ENCODE data around the gene UPF2. TPM values are rescaled to one million over a fixed set of nuclear protein-coding genes. Genes with fewer than 3 reads are reported as not detected.

The UPF2 gene
- total RNA-seq, 6 experiments from 2014 or later: 18.3 to 24.1 (median 22.0) TPM

DNA sequence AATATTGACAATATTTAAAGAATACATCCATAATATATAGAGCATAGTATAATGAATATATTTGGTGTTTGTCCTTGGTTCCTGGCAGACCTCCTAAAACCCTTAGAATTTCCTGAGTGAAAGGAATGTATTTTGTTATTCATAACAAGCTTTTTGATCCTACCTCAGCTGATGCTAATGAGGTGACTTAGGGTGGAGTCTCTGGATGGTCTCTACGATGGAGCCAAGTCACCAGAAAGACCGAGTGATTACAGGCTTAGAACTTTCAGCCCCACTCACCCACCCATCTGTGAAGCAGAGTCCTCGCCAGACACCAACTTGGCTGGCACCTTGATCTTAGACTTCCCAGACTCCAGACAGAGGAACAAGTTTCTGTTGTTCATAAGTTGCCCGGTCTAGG lies 35.9 kb downstream of the UPF2 start:
- H3K27ac Mint-ChIP-seq: no peak overlapping the region
- peaks cover 10% of the 10 kb centered on the region for H3K9me3 Mint-ChIP-seq
- TF ChIP-seq, protein P1, sequence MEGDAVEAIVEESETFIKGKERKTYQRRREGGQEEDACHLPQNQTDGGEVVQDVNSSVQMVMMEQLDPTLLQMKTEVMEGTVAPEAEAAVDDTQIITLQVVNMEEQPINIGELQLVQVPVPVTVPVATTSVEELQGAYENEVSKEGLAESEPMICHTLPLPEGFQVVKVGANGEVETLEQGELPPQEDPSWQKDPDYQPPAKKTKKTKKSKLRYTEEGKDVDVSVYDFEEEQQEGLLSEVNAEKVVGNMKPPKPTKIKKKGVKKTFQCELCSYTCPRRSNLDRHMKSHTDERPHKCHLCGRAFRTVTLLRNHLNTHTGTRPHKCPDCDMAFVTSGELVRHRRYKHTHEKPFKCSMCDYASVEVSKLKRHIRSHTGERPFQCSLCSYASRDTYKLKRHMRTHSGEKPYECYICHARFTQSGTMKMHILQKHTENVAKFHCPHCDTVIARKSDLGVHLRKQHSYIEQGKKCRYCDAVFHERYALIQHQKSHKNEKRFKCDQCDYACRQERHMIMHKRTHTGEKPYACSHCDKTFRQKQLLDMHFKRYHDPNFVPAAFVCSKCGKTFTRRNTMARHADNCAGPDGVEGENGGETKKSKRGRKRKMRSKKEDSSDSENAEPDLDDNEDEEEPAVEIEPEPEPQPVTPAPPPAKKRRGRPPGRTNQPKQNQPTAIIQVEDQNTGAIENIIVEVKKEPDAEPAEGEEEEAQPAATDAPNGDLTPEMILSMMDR (IDR thresholded peaks at IDR 0.05): no peak
- no peak overlapping the region for H3K4me3 Mint-ChIP-seq
- no peak for DNase-seq
- H3K4me1 Mint-ChIP-seq (ENCODE audit: low read depth): no peaks in the 10 kb centered on the region
- H3K36me3 Mint-ChIP-seq (ENCODE audit: low read depth): peaks cover 52% of the 10 kb centered on the region
- H3K27me3 Mint-ChIP-seq (ENCODE audit: insufficient read depth): no peaks in the 10 kb centered on the region

DNA sequence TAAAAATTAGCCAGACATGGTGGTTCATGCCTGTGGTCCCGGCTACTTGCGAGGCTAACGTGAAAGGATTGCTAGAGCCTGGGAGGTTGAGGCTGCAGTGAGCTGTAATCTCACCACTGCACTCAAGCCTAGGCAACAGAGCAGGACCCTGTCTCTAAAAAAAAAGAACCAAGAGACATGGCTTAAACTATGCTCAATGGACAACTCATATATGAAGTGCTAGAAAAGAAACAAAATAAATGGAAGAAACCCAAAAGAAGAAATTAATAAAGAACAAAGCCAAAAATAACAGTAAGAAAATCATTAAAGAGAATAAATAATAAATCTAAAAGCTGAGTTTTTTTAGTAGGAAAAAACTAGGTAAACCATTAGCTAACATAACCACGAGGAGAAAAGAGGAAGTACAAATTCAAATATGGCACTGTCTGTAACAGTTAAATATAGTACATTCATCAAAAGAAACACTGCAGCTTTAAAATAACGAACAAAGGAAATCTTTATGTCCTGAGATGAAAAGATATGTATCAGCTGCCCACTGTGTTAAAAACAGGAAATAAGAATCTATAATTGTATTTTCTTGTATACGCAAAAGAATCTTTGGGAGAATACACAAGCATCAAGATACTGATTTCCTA lies 48.7 kb downstream of the UPF2 start:
- Mint-ChIP-seq H3K36me3 (ENCODE audit: low read depth) (no peaks in the 10 kb centered on the region; the same call in 1 of the 2 replicates), H3K4me3 (no peak overlapping the region), H3K9me3 (no peaks in the 10 kb centered on the region), H3K27ac (no peak overlapping the region), H3K4me1 (ENCODE audit: low read depth) (no peaks in the 10 kb centered on the region), H3K27me3 (ENCODE audit: insufficient read depth) (no peaks in the 10 kb centered on the region; the same call in 1 of the 2 replicates)
- TF ChIP-seq, protein P1 (IDR thresholded peaks at IDR 0.05): no peak
- DNase-seq: no peak

DNA sequence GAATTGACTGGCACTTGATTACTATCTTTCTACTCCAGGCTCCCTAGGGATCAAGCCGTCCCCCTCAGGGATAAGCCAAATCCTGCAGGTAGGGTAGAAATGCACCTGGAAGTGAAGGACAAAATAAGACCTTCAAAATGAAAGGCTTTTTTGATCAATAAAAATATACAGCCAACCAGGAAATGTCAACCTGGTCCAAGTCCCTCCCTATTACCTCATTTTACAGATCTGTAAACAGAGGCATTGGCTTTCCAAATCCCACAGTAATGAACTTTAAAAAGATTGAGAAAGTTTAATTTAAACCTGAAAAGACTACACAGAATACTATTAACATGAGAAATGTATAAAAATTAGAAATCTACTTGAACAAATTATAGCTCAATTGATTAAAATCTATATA lies 53.7 kb downstream of the UPF2 start:
- Mint-ChIP-seq H3K4me1 (ENCODE audit: low read depth) (peaks cover 6% of the 10 kb centered on the region), H3K27me3 (ENCODE audit: insufficient read depth) (no peaks in the 10 kb centered on the region; the same call in none of the 2 replicates), H3K27ac (no peak overlapping the region), H3K4me3 (no peak overlapping the region), H3K36me3 (ENCODE audit: low read depth) (peaks cover 7% of the 10 kb centered on the region), H3K9me3 (no peaks in the 10 kb centered on the region)
- DNase-seq: no peak
- TF ChIP-seq, protein P1 (IDR thresholded peaks at IDR 0.05): no peak

DNA sequence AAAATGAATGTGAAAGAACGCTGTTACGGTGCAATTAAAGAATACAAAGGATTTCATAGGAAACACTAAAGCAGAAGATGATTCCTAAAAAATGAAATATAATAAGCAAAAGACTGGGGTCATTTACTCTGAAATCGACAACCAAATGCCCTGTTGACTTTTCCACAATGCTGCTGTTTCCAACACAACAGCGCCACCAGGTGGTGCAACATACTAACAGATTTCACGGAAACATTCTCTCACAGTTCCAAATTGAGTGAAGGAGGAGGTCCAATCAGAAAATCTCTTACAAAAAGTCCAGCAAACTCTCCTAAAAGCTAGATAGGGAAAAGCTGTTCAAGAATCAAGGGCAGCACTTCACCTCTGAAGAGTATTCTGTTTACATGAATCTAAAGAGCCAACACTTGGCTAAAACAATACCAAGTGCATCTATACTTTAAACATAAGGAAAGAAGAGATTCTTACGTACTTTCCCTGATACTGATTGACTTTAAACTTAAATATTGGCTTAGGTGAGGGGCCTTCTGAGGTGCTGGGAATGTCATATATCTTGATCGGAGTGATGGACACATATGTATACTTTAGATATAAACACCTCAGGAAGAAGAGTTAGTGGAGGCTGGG lies 55.9 kb downstream of the UPF2 start:
- no peaks in the 10 kb centered on the region for H3K9me3 Mint-ChIP-seq
- H3K4me1 Mint-ChIP-seq (ENCODE audit: low read depth): peaks cover 6% of the 10 kb centered on the region
- peak overlapping the region; percentile 6; the same call in 1 of the 2 replicates for H3K27ac Mint-ChIP-seq
- no peak overlapping the region for H3K4me3 Mint-ChIP-seq
- H3K27me3 Mint-ChIP-seq (ENCODE audit: insufficient read depth): no peaks in the 10 kb centered on the region; the same call in 1 of the 2 replicates
- TF ChIP-seq, protein P1 (IDR thresholded peaks at IDR 0.05): peak; percentile 97
- DNase-seq: peak; percentile 78
- H3K36me3 Mint-ChIP-seq (ENCODE audit: low read depth): peaks cover 7% of the 10 kb centered on the region

DNA sequence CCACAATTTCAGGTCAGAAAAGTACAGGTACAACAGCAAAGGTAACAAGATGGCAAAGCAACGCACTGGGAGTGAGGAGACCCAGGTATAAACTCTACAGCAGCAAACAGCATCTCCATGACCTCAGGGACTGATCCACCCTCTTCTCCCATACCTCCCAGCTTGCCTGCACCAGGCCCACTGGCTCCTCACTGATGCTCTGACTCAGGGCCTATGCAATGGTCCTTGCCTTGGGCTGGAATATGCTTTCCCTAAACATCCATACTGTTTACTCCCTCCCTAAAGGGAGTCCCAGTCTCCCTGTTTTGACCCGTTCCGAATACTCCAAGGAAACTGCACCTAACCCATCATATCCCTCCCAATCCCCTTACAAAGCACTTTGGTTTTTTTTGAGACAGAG lies 60.4 kb downstream of the UPF2 start:
- H3K36me3 Mint-ChIP-seq (ENCODE audit: low read depth): peaks cover 16% of the 10 kb centered on the region
- no peak overlapping the region for H3K27ac Mint-ChIP-seq
- TF ChIP-seq, protein P1 (IDR thresholded peaks at IDR 0.05): no peak
- H3K27me3 Mint-ChIP-seq (ENCODE audit: insufficient read depth): no peaks in the 10 kb centered on the region; the same call in 1 of the 2 replicates
- peaks cover 6% of the 10 kb centered on the region for H3K4me1 Mint-ChIP-seq (ENCODE audit: low read depth)
- DNase-seq: no peak
- no peaks in the 10 kb centered on the region for H3K9me3 Mint-ChIP-seq
- no peak overlapping the region for H3K4me3 Mint-ChIP-seq
